Limb (tissue), 2 donors: ENCODE results near the gene TMEM145.
"Not testable (repeated sequence)": the region's sequence is repeated elsewhere in the genome, so short reads cannot be mapped to it uniquely, and the experiment has no call there.

ENCODE experiments used
- DNase-seq, 2 donors: peaks; one replicate each; pipeline ENCODE4 v3.0.0-alpha.2; 2016; ENCODE audit errors: extremely low spot score in 2 of 2

TMEM145 gene

DNA sequence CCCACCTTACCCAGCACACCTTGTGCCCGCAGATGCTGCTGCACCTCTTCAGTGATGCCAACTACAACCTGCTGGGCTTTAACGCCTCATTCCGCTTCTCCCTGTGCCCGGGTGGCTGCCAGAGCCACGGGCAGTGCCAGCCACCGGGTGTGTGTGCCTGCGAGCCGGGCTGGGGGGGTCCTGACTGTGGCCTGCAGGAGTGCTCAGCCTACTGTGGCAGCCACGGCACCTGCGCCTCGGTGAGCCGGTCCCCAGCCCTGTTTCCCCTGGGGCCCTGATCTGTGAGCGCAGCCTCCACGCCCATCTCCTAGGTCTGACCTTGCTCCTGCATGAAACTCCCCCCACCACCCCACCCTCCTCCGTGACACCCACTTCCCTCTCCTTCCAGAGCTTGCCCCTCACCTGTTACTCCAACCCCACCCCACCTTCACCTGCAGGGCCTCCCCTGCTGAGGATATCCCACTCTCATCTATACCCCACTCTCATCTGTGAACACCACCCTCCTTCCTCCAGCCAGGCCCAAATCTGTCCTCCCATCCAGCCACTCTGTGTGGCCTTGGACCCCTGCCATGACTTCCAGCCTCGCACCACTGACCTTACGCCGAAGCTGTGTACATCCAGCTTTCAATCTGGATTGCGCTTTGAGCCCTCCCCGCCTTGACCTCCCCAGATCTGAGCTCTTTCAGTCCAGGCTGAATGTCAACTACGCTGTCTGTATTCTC, 21.0 kb downstream of the TMEM145 start:
- no peak for DNase-seq

DNA sequence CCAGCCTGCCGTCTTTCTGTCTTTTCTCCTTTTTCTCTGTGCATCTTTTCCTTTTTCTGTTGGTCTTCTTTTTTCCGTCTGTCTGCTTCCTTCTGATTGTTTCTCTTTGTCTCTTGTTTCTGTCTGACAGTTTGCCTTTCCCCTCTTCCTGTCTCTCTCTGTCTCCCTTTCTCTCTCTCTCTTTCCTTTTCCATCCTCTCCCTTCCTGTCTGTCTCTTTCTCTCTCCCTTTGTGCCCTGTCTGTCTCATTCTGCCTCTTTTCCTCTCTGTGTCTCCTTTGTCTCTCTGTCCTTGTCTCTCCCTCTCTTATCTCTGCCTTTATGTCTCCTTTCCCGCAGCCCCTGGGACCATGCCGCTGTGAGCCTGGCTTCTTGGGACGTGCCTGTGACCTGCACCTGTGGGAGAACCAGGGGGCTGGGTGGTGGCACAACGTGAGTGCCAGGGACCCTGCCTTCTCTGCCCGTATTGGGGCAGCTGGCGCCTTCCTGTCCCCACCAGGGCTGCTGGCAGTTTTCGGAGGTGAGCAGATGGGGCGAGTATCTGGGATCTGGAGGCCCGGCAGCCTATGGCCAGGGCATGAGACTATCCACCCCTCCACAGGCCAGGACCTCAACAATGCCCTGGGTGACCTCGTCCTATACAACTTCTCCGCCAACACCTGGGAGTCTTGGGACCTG, 21.7 kb downstream of the TMEM145 start:
- DNase-seq = no peak

DNA sequence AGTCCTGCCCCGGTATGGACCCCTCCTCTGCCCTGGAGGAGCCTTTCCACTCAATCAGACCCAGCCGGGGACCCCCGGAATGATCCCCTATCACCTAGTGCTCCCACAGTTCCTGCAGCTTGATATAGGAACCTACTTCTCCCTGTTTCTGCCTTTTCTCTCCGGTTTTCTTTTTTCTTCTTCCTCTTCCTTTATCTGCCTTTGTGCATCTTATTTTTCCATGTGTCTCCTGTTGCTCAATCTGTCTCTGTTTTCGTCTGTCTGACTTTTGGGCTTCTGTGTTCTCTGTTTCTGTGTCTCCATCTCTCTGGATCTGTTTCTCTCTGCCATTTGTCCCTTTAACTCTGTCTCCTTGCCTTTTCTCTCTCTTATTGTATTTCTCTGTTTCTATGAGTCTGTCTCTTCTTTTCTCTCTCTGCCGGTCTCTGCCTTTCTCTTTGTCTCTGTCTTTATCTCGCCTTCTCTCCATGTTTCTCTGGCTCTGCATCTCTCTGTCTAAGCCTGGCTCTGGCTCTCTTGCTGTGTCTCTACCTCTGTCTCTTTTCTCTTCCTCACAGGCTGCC, 22.3 kb downstream of the TMEM145 start:
- DNase-seq = no peak

DNA sequence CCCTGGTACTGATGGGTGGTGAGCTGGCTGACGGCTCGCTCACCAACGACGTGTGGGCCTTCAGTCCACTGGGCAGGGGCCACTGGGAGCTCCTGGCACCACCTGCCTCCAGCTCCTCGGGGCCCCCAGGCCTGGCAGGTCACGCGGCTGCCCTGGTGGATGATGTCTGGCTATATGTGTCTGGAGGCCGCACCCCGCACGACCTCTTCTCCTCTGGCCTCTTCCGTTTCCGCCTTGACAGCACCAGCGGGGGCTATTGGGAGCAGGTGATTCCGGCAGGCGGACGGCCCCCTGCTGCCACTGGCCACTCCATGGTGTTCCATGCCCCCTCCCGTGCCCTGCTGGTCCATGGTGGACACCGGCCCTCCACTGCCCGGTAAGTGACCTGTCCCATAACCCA, 22.9 kb downstream of the TMEM145 start:
- no peak for DNase-seq

DNA sequence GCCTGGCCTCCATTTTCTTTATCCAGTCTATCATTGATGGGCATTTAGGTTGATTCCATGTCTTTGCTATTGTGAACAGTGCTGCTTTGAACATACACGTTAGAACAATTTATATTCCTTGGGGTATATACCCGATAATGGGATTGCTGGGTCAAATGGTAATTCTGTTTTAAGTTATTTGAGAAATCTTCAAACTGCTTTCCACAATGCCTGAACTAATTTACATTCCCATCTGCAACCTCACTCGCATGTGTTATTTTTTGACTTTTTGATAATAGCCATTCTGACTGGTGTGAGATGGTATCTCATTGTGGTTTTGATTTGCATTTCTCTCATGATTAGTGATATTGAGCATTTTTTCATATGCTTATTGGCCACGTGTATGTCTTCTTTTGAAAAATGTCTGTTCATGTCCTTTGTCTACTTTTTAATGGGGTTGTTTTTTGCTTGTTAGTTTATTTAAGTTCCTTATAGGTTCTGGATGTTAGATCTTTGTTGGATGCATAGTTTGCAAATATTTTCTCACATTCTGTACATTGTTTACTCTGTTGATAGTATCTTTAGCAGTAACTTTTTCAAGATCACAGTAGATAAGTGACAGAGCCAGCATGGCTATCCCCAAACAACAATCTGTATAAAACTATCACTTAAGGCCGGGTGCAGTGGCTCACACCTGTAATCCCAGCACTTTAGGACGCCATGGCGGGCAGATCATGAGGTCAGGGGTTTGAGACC, 26.2 kb downstream of the TMEM145 start:
- not testable (repeated sequence) for DNase-seq

DNA sequence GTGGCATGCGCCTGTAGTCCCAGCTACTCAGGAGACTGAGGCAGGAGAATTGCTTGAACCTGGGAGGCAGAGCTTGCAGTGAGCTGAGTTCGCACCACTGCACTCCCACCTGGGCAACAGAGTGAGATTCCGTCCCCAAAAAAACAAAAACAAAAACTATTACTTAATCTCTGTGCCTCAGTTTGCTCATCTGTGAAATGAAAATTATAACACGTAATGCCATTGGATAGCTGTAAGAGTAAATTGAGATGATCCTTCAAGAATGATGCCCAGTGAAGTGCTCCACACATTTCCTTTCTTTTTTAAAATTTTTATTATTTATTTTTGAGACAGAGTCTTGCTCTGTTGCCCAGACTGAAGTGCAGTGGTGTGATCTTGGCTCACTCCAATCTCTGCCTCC, 26.8 kb downstream of the TMEM145 start:
- DNase-seq = not testable (repeated sequence)

DNA sequence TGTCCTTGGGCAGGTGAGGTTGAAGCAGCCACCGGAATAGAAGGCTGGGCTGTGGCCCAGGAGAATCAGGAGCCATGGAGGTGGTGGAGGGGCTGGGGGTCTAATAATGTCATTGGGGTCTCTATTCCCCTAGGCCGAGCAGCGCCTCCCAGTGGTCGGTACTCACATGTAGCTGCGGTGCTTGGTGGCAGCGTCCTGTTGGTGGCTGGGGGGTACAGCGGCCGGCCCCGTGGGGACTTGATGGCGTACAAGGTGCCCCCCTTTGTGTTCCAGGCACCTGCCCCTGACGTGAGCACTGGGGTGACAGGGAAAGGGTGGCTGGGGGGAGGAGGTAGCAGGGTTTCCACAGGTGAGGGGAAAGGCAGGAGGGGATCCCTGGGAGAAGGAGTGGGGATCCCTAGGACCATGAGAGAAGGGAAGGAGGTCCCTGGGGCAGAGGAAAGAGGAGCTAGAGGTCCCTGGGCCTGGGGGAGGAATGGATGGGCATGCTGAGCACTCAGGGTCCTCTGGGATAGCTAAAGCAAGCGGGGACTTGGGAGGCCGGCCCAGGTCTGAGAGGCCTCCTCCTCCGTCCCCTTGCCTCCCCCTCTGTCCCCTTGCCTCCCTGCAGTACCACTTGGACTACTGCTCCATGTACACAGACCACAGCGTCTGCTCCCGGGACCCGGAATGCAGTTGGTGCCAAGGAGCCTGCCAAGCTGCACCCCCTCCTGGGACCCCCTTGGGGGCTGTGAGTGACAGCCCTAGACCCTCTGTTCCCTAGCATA, 30.4 kb downstream of the TMEM145 start:
- DNase-seq = no peak

DNA sequence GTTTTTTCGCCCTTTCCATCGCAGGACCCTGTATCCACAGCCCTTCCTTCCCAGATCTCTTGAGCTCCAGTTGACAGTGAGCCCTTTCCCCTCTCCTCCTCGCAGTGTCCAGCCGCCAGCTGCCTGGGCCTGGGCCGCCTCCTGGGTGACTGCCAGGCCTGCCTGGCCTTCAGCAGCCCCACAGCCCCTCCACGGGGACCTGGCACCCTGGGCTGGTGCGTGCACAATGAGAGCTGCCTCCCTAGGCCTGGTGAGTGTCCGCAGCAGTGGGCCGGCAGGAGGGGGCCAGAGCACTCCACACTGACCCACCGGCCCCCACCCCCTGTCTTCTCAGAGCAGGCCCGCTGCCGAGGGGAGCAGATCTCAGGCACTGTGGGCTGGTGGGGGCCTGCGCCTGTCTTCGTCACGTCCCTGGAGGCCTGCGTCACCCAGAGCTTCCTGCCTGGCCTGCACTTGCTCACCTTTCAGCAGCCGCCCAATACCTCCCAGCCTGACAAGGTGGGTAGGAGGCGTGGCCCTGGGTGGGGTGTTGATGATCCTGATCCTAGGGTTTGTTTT, 31.3 kb downstream of the TMEM145 start:
- no peak for DNase-seq

DNA sequence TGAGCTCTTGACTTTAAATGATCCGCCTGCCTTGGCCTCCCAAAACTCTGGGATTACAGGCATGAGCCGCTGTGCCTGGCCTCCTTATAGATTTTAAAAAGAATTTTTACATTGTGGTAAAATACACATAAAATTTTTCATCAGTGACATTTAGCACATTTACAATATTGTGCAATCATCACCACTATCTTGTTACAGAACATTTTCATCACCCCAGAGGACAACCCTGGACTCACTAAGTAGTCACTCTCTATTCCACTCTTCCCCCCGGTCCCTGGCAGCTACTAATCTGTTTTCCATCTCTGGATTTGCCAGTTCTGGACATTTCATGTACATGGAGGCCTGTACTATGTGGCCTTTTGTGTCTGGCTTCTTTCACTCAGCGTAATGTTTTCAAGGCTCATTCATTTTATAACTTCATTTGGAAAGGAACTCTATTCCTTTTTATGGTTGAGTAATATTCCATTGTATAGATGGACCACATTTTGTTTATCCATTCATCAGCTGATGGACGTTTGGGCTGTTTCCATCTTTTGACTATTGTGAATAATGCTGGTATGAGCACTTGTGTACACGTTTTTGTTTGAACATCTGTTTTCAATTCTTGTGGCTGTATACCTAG, 32.2 kb downstream of the TMEM145 start:
- no peak for DNase-seq

DNA sequence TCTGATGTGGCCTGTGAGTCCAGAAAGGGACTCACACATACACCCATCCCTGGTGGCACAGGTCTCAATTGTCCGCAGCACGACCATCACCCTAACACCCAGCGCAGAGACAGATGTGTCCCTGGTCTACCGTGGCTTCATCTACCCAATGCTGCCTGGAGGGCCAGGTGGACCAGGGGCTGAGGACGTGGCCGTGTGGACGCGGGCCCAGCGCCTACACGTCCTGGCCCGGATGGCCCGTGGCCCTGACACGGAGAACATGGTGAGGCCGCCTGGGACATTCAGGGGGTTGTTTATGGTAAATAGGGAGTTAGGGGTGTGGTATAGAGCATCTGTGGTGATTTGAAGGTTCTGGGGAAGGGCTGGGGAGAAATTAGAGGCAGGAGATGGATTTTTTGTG, 35.1 kb downstream of the TMEM145 start:
- DNase-seq = no peak

DNA sequence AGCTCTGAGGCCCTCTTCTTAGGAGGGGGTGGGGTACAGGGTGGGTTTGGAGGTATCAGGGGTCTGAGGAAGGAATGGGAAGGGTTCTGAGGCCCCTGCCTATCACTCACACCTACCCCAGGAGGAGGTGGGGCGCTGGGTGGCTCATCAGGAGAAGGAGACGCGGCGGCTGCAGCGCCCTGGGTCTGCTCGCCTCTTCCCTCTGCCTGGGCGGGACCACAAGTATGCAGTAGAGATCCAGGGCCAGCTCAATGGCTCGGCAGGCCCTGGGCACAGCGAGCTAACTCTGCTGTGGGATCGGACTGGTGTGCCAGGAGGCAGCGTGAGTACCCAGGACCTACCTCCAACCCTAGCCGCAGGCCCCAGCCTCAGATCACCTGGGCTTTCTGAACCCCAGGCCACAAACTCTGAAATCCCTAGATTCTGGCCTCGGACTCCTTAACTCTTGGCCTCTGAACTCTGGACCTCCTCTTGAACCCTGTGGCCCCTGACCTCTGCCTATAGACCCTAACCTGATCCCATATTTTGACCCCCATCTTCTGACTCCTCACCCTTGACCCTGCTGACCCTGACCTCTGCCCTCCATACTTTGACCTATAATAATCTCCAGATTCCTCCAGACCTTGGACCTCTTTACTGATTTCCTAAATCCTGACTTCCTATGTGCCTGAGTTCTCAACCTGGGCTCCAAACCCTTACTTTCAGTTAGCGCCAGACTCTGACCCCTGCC, 36.4 kb downstream of the TMEM145 start:
- no peak for DNase-seq

DNA sequence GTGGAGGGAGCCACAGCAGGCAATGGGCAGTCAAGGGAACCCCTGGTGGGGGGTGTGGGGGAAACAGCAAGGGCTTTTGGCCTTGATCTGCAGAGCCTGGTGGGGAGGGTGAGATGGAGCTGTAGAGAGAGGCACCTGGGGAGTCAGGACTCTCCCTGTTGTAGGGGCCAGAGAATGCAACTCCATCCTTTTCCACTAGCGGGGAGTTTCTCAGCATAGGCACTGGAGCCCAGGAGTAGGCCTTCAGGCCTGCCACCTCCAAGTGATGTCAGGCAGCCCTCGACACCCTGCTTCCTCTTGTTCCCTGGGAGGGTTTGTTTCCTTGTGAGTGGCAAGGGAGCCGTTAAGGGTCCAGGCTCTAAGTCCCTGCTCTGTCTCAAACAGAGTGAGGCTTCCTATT, 37.3 kb downstream of the TMEM145 start:
- DNase-seq = no peak

DNA sequence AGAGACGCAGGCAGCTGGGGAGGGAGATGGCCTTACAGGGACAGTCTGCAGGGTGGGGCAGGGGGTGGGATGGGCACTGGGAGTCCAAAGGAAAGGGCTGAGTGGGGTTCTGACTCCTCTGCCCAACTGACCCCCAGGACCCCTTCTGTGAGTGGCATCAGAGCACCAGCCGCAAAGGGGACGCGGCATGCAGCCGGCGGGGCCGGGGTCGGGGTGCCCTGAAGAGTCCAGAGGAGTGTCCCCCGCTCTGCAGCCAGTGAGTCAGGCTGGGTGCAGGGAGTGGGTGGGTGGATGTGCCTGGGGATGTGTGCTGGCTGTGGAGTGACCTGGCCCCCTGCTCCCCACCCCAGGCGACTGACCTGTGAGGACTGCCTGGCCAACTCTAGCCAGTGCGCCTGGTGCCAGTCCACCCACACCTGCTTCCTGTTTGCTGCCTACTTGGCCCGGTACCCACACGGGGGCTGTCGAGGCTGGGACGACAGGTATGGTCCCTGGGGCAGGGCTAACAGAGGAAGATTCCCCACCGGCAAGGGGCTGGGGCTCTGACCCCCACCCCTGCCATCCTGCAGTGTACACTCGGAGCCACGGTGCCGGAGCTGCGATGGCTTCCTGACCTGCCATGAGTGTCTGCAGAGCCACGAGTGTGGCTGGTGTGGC, 38.1 kb downstream of the TMEM145 start:
- DNase-seq = no peak

DNA sequence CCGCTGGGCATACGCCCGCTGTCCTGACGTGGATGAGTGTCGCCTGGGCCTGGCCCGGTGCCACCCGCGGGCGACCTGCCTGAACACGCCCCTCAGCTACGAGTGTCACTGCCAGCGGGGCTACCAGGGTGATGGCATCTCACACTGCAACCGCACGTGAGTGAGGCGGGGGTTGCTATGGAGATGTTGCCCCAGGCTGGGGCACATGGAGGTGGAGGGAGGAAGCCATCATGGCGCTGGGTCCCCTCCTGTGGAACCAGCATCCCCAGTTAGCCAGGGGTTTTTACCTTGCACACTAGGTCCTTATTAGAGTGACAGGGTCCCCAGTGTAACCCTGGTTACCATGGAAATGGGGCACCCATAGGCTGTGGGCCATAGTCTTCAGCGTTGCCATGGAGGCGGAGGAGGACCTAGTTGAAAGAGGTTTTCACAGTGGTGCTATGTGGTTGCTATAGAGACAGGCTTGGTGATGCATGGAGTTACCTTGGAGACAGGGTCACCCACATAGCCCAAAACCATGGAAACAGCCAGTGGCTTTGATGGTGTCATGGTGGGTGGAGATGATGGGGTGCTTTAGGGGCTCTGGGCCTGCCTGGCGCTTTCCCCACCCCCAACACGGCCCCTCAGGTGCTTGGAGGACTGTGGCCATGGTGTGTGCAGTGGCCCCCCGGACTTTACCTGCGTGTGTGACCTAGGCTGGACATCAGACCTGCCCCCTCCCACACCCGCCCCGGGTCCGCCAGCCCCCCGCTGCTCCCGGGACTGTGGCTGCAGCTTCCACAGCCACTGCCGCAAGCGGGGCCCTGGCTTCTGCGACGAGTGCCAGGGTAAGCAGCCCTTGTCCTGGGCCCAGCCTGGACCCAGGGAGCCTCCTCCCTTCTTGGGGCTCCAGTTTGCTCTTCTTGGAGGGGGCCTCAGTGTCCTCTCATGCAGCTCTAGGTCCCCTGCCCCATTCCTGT, 39.5 kb downstream of the TMEM145 start:
- peak in 1 of 2 donors; percentile 73 for DNase-seq

DNA sequence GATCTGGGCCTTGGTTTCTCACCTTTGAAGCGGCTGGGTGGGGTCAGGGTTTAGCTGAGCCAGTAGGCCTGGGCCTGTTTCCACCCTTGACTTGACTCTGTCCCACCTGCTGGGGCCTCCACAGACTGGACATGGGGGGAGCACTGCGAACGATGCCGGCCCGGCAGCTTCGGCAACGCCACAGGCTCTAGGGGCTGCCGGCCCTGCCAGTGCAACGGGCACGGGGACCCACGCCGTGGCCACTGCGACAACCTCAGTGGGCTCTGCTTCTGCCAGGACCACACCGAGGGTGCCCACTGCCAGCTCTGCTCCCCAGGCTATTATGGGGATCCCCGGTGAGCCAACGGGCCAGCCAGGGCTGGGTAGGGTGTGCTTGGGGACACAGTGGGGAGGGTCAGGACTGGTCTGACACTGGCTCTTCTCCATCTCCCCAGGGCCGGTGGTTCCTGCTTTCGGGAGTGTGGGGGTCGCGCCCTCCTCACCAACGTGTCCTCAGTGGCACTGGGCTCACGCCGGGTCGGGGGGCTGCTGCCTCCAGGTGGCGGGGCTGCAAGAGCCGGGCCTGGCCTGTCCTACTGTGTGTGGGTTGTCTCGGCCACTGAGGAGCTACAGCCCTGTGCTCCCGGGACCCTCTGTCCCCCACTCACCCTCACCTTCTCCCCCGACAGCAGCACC, 40.4 kb downstream of the TMEM145 start:
- DNase-seq = no peak

DNA sequence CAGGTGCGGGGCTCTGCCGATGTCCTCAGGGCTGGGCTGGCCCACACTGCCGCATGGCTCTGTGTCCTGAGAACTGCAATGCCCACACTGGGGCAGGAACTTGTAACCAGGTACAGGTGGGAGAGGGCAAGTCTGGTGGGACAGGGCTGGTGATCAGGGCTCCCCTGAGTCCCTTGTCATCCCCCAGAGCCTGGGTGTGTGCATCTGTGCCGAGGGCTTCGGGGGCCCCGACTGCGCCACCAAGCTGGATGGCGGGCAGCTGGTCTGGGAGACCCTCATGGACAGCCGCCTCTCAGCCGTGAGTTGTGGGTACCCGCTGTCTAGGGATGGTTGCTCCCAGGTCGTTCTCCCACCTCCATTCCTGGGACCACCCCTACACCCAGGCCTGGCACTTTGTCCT, 42.8 kb downstream of the TMEM145 start:
- no peak for DNase-seq

DNA sequence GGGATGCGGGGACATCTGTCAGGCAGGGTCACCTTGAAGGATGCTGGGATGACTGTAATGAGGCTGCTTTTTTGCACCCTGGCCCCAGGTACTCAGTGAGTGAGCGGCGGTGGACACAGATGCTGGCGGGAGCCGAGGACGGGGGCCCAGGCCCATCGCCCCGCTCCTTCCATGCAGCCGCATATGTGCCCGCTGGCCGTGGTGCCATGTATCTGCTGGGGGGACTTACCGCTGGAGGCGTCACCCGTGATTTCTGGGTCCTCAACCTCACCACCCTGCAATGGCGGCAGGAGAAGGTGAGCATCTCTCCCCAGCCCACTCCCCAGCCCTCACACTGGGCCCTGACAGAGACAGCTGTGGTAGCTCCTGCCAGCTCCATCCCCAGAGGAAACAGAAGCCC, 43.6 kb downstream of the TMEM145 start:
- no peak for DNase-seq

DNA sequence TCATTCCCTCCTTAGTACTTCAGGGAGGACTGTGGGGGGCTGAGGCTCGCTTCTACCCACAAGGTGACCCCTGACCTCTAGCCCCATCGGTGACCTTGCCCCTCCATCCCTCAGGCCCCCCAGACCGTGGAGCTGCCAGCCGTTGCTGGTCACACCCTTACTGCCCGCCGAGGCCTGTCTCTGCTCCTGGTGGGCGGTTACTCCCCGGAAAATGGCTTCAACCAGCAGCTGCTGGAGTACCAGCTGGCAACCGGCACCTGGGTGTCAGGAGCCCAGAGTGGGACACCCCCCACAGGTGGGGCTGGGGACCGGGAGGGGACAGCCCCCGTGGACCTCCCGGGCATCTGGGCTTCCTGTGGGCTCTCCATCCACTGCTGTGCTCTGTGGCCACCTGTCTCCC, 44.2 kb downstream of the TMEM145 start:
- DNase-seq = no peak
